ENCODE results near the gene PRDM9. TPM values are rescaled to one million over a fixed set of nuclear protein-coding genes. Genes with fewer than 3 reads are reported as not detected.
"Not testable (repeated sequence)": the region's sequence is repeated elsewhere in the genome, so short reads cannot be mapped to it uniquely, and the experiment has no call there.

Gene PRDM9
- total and polyA plus RNA-seq, 2 experiments from 2014 or later: not detected

DNA sequence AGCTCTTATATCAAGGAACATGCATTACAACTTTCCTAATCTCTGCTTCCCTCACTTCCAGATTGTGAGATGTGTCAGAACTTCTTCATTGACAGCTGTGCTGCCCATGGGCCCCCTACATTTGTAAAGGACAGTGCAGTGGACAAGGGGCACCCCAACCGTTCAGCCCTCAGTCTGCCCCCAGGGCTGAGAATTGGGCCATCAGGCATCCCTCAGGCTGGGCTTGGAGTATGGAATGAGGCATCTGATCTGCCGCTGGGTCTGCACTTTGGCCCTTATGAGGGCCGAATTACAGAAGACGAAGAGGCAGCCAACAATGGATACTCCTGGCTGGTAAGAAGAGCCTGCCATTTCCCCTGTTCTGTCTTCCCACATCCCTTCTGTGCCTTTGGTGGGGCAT, 15.1 kb downstream of the PRDM9 start:
- Histone ChIP-seq H3K4me3 (no peak overlapping the region), H3K9ac (no peak overlapping the region), H3K79me2 (ENCODE audit: insufficient read depth) (no peaks in the 10 kb centered on the region), H3K9me2 (ENCODE audit: insufficient read depth) (no peaks in the 10 kb centered on the region), H3K4me1 (ENCODE audit: insufficient read depth) (no peaks in the 10 kb centered on the region), H3K27ac (no peak overlapping the region), H3K27me3 (replicated peaks; ENCODE audit: insufficient read depth) (no peaks in the 10 kb centered on the region), H3F3A (ENCODE audit: insufficient read depth) (no peaks in the 10 kb centered on the region), H3K9me3 (ENCODE audit: low read depth) (no peaks in the 10 kb centered on the region), H4K20me1 (ENCODE audit: insufficient read depth) (no peaks in the 10 kb centered on the region), H2AFZ (no peak overlapping the region), H3K4me2 (ENCODE audit: unreplicated experiment) (no peak overlapping the region), H3K36me3 (ENCODE audit: low read depth) (no peaks in the 10 kb centered on the region)
- in situ Hi-C loops (cut with MboI): no loop called here
- 27 to 35% methylated on average over 4 of the region's 4 CpGs for WGBS, 2 experiments (ENCODE audit: low coverage in 1 of 2, low lambda C conversion rate in 2 of 2, missing lambda C conversion rate in 2 of 2)
- no peak for DNase-seq
- TF ChIP-seq EZH2phosphoT487 (IDR thresholded peaks at IDR 0.05; ENCODE audit: insufficient read depth, low read depth) (no peak), EZH2 (IDR thresholded peaks at IDR 0.05; ENCODE audit: insufficient read depth, poor library complexity, severe bottlenecking) (no peak)

DNA sequence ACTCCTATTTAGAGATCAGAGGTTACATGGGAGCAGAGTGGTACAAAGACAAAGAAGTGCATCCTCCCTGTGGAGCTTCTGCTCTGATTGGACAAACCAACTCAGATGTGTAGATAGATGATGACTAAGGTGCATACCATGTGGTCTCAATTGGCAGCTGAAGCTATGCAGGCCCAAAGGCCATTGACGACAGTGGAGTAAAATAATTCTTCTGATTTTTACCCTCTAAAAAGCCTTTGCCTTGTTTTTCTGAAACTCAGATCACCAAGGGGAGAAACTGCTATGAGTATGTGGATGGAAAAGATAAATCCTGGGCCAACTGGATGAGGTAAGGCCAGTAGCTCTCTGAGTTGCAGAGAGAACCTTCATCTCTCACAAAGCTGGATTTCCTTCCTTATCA, 15.6 kb downstream of the PRDM9 start:
- Histone ChIP-seq H3K36me3 (ENCODE audit: low read depth) (no peaks in the 10 kb centered on the region), H3K9ac (no peak overlapping the region), H4K20me1 (ENCODE audit: insufficient read depth) (no peaks in the 10 kb centered on the region), H2AFZ (no peak overlapping the region), H3F3A (ENCODE audit: insufficient read depth) (no peaks in the 10 kb centered on the region), H3K4me3 (no peak overlapping the region), H3K79me2 (ENCODE audit: insufficient read depth) (no peaks in the 10 kb centered on the region), H3K4me2 (ENCODE audit: unreplicated experiment) (no peak overlapping the region), H3K4me1 (ENCODE audit: insufficient read depth) (no peaks in the 10 kb centered on the region), H3K9me2 (ENCODE audit: insufficient read depth) (no peaks in the 10 kb centered on the region), H3K27me3 (replicated peaks; ENCODE audit: insufficient read depth) (no peaks in the 10 kb centered on the region), H3K27ac (no peak overlapping the region), H3K9me3 (ENCODE audit: low read depth) (no peaks in the 10 kb centered on the region)
- in situ Hi-C loops (cut with MboI): no loop called here
- 22 to 26% methylated on average over 1 of the region's 1 CpG for WGBS, 2 experiments (ENCODE audit: low coverage in 1 of 2, low lambda C conversion rate in 2 of 2, missing lambda C conversion rate in 2 of 2)
- TF ChIP-seq EZH2phosphoT487 (IDR thresholded peaks at IDR 0.05; ENCODE audit: insufficient read depth, low read depth) (no peak), EZH2 (IDR thresholded peaks at IDR 0.05; ENCODE audit: insufficient read depth, poor library complexity, severe bottlenecking) (no peak)
- DNase-seq: no peak

- Histone ChIP-seq H3K9me3 (ENCODE audit: low read depth) (no peaks in the 10 kb centered on the region), H3K4me1 (ENCODE audit: insufficient read depth) (no peaks in the 10 kb centered on the region), H3K36me3 (ENCODE audit: low read depth) (no peaks in the 10 kb centered on the region), H3F3A (ENCODE audit: insufficient read depth) (no peaks in the 10 kb centered on the region), H3K4me3 (no peak overlapping the region), H3K9me2 (ENCODE audit: insufficient read depth) (no peaks in the 10 kb centered on the region), H3K27ac (no peak overlapping the region), H3K79me2 (ENCODE audit: insufficient read depth) (no peaks in the 10 kb centered on the region), H4K20me1 (ENCODE audit: insufficient read depth) (no peaks in the 10 kb centered on the region), H3K4me2 (ENCODE audit: unreplicated experiment) (no peak overlapping the region), H3K27me3 (replicated peaks; ENCODE audit: insufficient read depth) (no peaks in the 10 kb centered on the region), H2AFZ (no peak overlapping the region), H3K9ac (no peak overlapping the region)
- no peak for DNase-seq
- in situ Hi-C loops (cut with MboI): no loop called here
- TF ChIP-seq EZH2 (IDR thresholded peaks at IDR 0.05; ENCODE audit: insufficient read depth, poor library complexity, severe bottlenecking): no peak
- no peak for TF ChIP-seq EZH2phosphoT487 (IDR thresholded peaks at IDR 0.05; ENCODE audit: insufficient read depth, low read depth)
- WGBS, 2 experiments (ENCODE audit: low coverage in 1 of 2, low lambda C conversion rate in 2 of 2, missing lambda C conversion rate in 2 of 2): 17 to 24% methylated on average over 2 of the region's 2 CpGs
Measured at GRCh38 chr5:23523998-23524397, 16.6 kb downstream of the PRDM9 start.

DNA sequence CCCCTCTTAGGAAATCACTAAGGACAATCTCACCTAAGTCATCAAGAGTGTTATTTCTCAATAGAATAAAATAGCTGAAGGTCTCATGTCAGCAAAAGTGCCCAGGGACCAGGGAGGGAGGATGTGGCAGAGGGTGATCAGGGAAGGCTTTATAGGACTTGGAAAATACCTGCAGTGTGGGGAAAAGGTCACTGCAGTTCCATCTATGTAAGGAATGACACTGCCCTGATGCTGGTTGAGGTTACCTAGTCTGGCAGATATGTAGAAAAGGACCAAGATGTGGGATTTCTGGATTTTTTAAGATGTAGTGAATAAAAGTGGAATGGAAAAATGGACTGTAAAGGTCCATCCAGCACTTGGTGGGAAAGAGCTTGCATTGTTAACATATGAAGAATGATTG, 18.3 kb downstream of the PRDM9 start:
- Histone ChIP-seq H3K4me1 (ENCODE audit: insufficient read depth) (no peaks in the 10 kb centered on the region), H3K79me2 (ENCODE audit: insufficient read depth) (no peaks in the 10 kb centered on the region), H3K9me2 (ENCODE audit: insufficient read depth) (no peaks in the 10 kb centered on the region), H2AFZ (no peak overlapping the region), H3K27ac (no peak overlapping the region), H3K36me3 (ENCODE audit: low read depth) (no peaks in the 10 kb centered on the region), H4K20me1 (ENCODE audit: insufficient read depth) (no peaks in the 10 kb centered on the region), H3F3A (ENCODE audit: insufficient read depth) (no peaks in the 10 kb centered on the region), H3K27me3 (replicated peaks; ENCODE audit: insufficient read depth) (no peaks in the 10 kb centered on the region), H3K9ac (no peak overlapping the region), H3K4me2 (ENCODE audit: unreplicated experiment) (no peak overlapping the region), H3K9me3 (ENCODE audit: low read depth) (no peaks in the 10 kb centered on the region), H3K4me3 (no peak overlapping the region)
- in situ Hi-C loops (cut with MboI): no loop called here
- DNase-seq: no peak
- TF ChIP-seq EZH2phosphoT487 (IDR thresholded peaks at IDR 0.05; ENCODE audit: insufficient read depth, low read depth): no peak
- TF ChIP-seq EZH2 (IDR thresholded peaks at IDR 0.05; ENCODE audit: insufficient read depth, poor library complexity, severe bottlenecking): no peak

DNA sequence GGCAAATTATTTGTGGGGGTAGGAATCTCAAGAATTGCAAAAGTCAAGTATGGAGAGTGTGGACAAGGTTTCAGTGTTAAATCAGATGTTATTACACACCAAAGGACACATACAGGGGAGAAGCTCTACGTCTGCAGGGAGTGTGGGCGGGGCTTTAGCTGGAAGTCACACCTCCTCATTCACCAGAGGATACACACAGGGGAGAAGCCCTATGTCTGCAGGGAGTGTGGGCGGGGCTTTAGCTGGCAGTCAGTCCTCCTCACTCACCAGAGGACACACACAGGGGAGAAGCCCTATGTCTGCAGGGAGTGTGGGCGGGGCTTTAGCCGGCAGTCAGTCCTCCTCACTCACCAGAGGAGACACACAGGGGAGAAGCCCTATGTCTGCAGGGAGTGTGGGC, 19.2 kb downstream of the PRDM9 start:
- H3K4me2 ChIP-seq (ENCODE audit: unreplicated experiment); DNase-seq; H3K9ac ChIP-seq; H3K27me3 ChIP-seq (replicated peaks; ENCODE audit: insufficient read depth); H3F3A ChIP-seq (ENCODE audit: insufficient read depth); H4K20me1 ChIP-seq (ENCODE audit: insufficient read depth); in situ Hi-C loops (cut with MboI); H3K4me3 ChIP-seq; H3K9me2 ChIP-seq (ENCODE audit: insufficient read depth); H3K27ac ChIP-seq; H3K9me3 ChIP-seq (ENCODE audit: low read depth); H3K4me1 ChIP-seq (ENCODE audit: insufficient read depth); H3K36me3 ChIP-seq (ENCODE audit: low read depth); H2AFZ ChIP-seq; H3K79me2 ChIP-seq (ENCODE audit: insufficient read depth): not testable (repeated sequence)
- 22 to 37% methylated on average over 2 to 5 of the region's 5 CpGs for WGBS, 2 experiments (ENCODE audit: low coverage in 1 of 2, low lambda C conversion rate in 2 of 2, missing lambda C conversion rate in 2 of 2)

DNA sequence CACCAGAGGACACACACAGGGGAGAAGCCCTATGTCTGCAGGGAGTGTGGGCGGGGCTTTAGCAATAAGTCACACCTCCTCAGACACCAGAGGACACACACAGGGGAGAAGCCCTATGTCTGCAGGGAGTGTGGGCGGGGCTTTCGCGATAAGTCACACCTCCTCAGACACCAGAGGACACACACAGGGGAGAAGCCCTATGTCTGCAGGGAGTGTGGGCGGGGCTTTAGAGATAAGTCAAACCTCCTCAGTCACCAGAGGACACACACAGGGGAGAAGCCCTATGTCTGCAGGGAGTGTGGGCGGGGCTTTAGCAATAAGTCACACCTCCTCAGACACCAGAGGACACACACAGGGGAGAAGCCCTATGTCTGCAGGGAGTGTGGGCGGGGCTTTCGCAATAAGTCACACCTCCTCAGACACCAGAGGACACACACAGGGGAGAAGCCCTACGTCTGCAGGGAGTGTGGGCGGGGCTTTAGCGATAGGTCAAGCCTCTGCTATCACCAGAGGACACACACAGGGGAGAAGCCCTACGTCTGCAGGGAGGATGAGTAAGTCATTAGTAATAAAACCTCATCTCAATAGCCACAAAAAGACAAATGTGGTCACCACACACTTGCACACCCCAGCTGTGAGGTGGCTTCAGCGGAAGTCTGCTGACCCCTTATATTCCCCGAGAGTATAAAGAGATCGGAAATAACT, 20.0 kb downstream of the PRDM9 start:
- 75 to 83% methylated on average over 4 to 15 of the region's 15 CpGs for WGBS, 2 experiments (ENCODE audit: low coverage in 1 of 2, low lambda C conversion rate in 2 of 2, missing lambda C conversion rate in 2 of 2)
- not testable (repeated sequence) for H3K9me3 ChIP-seq (ENCODE audit: low read depth)

More for the DNA sequence above, 20.0 kb downstream of the PRDM9 start:
- DNase-seq; H4K20me1 ChIP-seq (ENCODE audit: insufficient read depth); H3K9me2 ChIP-seq (ENCODE audit: insufficient read depth); H2AFZ ChIP-seq; in situ Hi-C loops (cut with MboI); H3F3A ChIP-seq (ENCODE audit: insufficient read depth); H3K27me3 ChIP-seq (replicated peaks; ENCODE audit: insufficient read depth); H3K27ac ChIP-seq; H3K4me2 ChIP-seq (ENCODE audit: unreplicated experiment); H3K4me3 ChIP-seq; H3K36me3 ChIP-seq (ENCODE audit: low read depth); H3K4me1 ChIP-seq (ENCODE audit: insufficient read depth); H3K9ac ChIP-seq; H3K79me2 ChIP-seq (ENCODE audit: insufficient read depth): not testable (repeated sequence)
